ENCODE measurements around the gene CSGALNACT2.
A peak's percentile ranks its signal among the peaks of the same experiment; 100 is the strongest.
"Not testable (repeated sequence)": the region's sequence is repeated elsewhere in the genome, so short reads cannot be mapped to it uniquely, and the experiment has no call there.

CSGALNACT2 gene

GRCh38 chr10:43137717-43138020 is 576 bp upstream of the CSGALNACT2 start:
- DNase-seq (ENCODE audit: low read depth in 2 of 2), result peak in 1 of 2 experiments; percentile 29

- DNase-seq (ENCODE audit: low read depth in 2 of 2), result no peak
Measured at GRCh38 chr10:43138757-43139241, 554 bp downstream of the CSGALNACT2 start.

- DNase-seq (ENCODE audit: low read depth in 2 of 2), result no peak
Measured at GRCh38 chr10:43141421-43141820, 3.2 kb downstream of the CSGALNACT2 start.

GRCh38 chr10:43145311-43145710 is 7.1 kb downstream of the CSGALNACT2 start:
- no peak for DNase-seq (ENCODE audit: low read depth in 2 of 2)

GRCh38 chr10:43145936-43146335 is 7.7 kb downstream of the CSGALNACT2 start:
- DNase-seq (ENCODE audit: low read depth in 2 of 2), result not testable (repeated sequence)

- DNase-seq (ENCODE audit: low read depth in 2 of 2), result no peak
Measured at GRCh38 chr10:43151371-43151770, 13.1 kb downstream of the CSGALNACT2 start.

GRCh38 chr10:43153901-43154300 is 15.7 kb downstream of the CSGALNACT2 start:
- no peak for DNase-seq (ENCODE audit: low read depth in 2 of 2)

GRCh38 chr10:43155221-43155620 is 17.0 kb downstream of the CSGALNACT2 start:
- no peak for DNase-seq (ENCODE audit: low read depth in 2 of 2)

GRCh38 chr10:43155741-43156140 is 17.5 kb downstream of the CSGALNACT2 start:
- DNase-seq (ENCODE audit: low read depth in 2 of 2), result no peak

- DNase-seq (ENCODE audit: low read depth in 2 of 2), result no peak
Measured at GRCh38 chr10:43156590-43157341, 18.5 kb downstream of the CSGALNACT2 start.

- no peak for DNase-seq (ENCODE audit: low read depth in 2 of 2)
Measured at GRCh38 chr10:43158636-43159035, 20.4 kb downstream of the CSGALNACT2 start.

- no peak for DNase-seq (ENCODE audit: low read depth in 2 of 2)
Measured at GRCh38 chr10:43160046-43160920, 22.0 kb downstream of the CSGALNACT2 start.

GRCh38 chr10:43160921-43161255 is 22.6 kb downstream of the CSGALNACT2 start:
- no peak for DNase-seq (ENCODE audit: low read depth in 2 of 2)

GRCh38 chr10:43162604-43163003 is 24.4 kb downstream of the CSGALNACT2 start:
- DNase-seq (ENCODE audit: low read depth in 2 of 2), result no peak

- DNase-seq (ENCODE audit: low read depth in 2 of 2), result no peak
Measured at GRCh38 chr10:43166207-43166879, 28.1 kb downstream of the CSGALNACT2 start.

GRCh38 chr10:43166880-43167497 is 28.7 kb downstream of the CSGALNACT2 start:
- no peak for DNase-seq (ENCODE audit: low read depth in 2 of 2)

- no peak for DNase-seq (ENCODE audit: low read depth in 2 of 2)
Measured at GRCh38 chr10:43167498-43167889, 29.2 kb downstream of the CSGALNACT2 start.

GRCh38 chr10:43170491-43170890 is 32.2 kb downstream of the CSGALNACT2 start:
- no peak for DNase-seq (ENCODE audit: low read depth in 2 of 2)

- no peak for DNase-seq (ENCODE audit: low read depth in 2 of 2)
Measured at GRCh38 chr10:43172645-43173044, 34.4 kb downstream of the CSGALNACT2 start.

GRCh38 chr10:43173120-43173519 is 34.9 kb downstream of the CSGALNACT2 start:
- no peak for DNase-seq (ENCODE audit: low read depth in 2 of 2)

GRCh38 chr10:43174969-43175368 is 36.7 kb downstream of the CSGALNACT2 start:
- DNase-seq (ENCODE audit: low read depth in 2 of 2), result no peak

GRCh38 chr10:43176271-43176670 is 38.0 kb downstream of the CSGALNACT2 start:
- DNase-seq (ENCODE audit: low read depth in 2 of 2), result no peak
